Measurements from ENCODE around the gene HRCT1.
"Not testable (repeated sequence)": the region's sequence is repeated elsewhere in the genome, so short reads cannot be mapped to it uniquely, and the experiment has no call there.

The HRCT1 gene

DNA sequence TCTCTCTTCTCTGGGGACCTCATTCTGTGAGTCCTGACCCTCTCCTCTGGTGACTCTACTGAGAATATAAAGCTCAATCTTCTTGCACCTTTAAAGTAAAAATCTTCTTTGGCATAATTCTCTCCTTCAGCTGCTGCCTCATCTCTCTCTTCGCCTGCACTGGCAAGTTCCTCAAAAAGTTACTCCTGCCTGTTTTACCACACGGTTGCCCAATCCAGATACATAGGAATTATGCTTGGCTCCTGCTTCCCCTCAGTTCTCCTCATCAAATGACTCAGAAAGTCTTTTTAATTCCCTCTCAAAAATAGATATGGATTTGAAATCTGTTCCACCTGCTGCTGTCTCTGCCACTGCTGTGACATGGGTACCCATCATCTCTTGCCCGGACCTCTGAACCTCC, 14.4 kb upstream of the HRCT1 start:
- DNase-seq: peak; percentile 43
- in situ Hi-C loops (cut with MboI; ENCODE audit: low pct_unique_long_range_greater_than_20kb, low sequenced_read_pairs): no loop called here

DNA sequence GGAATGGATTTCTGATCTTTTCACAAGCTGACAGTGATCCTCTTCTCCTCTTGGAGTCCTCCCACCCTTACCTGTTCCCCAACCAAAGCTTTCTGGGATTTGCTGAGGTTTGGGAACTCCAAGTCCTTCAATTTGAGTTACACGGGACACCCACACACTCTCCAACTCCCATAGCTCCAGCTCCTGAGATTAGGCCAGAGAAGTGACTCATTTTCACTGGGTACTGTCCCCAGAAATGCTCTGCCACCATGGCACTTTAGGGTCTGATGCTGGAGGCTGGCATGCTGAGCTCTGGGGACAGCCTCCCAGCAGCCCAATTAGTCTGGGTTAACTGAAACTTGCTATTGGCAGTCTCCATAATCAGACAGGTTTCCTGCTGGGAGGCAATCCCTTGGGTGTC, 14.0 kb upstream of the HRCT1 start:
- in situ Hi-C loops (cut with MboI; ENCODE audit: low pct_unique_long_range_greater_than_20kb, low sequenced_read_pairs): no loop called here
- no peak for DNase-seq

DNA sequence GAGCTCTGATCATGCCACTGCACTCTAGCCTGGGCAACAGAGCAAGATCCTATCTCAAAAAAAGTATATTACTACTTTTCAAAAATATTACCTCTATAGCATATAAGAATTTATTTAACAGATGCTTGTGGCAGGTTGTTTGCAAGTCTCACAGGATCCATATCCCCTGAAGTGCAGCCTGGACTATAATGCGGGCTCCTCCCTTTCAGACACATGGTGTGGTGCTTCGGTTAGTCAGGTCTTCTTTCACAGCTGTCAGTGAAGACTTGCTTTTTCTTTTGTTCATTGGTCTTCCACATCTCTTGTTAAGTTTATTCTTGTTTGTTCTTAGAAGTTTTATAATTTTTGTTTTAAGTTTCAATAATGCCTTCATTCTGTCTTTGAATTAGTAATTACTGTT, 9.4 kb upstream of the HRCT1 start:
- in situ Hi-C loops (cut with MboI; ENCODE audit: low pct_unique_long_range_greater_than_20kb, low sequenced_read_pairs): no loop called here
- DNase-seq: no peak

DNA sequence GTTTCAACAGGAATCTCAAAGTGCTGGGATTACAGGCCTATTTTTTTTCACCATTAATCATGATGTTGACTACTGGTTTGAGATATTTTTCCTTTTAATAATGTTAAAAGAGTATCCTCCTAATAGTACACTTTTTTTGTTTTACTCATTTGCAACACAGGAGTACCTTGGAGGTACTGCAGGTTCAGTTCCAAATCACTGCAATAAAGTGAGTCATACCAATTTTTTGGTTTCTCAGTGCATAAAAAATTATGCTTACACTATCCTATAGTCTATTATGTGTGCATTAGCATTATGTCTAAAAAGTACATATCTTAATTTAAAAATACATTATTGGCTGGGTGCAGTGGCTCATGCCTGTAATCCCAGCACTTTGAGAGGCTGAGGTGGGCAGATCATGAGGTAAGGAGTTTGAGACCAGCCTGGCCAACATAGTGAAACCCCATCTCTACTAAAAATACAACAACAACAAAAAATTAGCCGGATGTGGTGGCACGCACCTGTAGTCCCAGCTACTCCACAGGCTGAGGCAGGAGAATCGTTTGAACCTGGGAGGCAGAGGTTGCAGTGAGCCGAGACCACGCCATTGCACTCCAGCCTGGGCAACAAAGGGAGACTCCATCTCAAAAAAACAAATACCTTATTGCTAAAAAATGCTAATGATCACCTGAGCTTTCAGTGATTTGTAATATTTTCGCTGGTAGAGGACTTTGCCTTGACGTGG, 8.5 kb upstream of the HRCT1 start:
- DNase-seq; in situ Hi-C loops (cut with MboI; ENCODE audit: low pct_unique_long_range_greater_than_20kb, low sequenced_read_pairs): not testable (repeated sequence)

DNA sequence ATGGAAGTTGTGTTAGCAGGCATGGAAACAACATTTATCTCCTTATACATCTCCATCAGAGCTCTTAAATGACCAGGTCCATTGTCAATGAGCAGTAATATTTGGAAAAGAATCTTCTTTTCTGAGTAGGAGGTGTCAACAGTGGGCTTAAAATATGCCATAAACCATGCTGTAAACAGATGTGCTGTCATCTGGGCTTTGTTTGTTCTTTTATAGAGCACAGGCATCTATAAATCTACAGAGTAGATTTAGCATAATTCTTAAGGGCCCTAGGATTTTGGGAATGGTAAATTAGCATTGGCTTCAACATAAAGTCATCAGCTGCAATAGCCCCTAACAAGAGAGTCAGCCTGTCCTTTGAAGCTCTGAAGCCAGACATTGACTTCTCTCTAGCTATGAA, 7.7 kb upstream of the HRCT1 start:
- DNase-seq: no peak
- in situ Hi-C loops (cut with MboI; ENCODE audit: low pct_unique_long_range_greater_than_20kb, low sequenced_read_pairs): no loop called here

GRCh38 chr9:35899021-35899420, 7.0 kb upstream of the HRCT1 start:
- DNase-seq: no peak
- in situ Hi-C loops (cut with MboI; ENCODE audit: low pct_unique_long_range_greater_than_20kb, low sequenced_read_pairs): no loop called here

- in situ Hi-C loops (cut with MboI; ENCODE audit: low pct_unique_long_range_greater_than_20kb, low sequenced_read_pairs): no loop called here
- DNase-seq: peak; percentile 59
Observed at GRCh38 chr9:35903049-35903448, 3.0 kb upstream of the HRCT1 start.

DNA sequence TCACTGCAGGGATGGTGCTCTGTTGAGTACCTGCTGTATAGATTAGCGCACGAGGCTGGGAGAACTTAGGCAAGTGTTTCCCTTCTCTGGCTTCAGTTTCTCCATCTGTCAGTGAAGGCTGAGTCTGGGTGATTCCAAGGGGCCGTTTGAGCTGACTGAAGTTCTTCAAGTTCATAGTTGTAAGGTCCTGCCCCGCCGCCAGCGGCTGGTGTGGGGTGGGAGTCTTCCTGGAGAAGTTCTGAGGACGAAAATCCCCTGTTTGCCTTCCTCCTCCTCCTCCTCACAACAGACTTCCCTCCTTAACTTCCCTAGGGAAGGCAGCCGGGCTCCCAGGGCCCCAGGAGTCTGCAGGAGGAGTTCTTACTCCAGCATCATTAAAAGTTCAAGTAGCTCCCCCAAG, 1.7 kb upstream of the HRCT1 start:
- no peak for DNase-seq

DNA sequence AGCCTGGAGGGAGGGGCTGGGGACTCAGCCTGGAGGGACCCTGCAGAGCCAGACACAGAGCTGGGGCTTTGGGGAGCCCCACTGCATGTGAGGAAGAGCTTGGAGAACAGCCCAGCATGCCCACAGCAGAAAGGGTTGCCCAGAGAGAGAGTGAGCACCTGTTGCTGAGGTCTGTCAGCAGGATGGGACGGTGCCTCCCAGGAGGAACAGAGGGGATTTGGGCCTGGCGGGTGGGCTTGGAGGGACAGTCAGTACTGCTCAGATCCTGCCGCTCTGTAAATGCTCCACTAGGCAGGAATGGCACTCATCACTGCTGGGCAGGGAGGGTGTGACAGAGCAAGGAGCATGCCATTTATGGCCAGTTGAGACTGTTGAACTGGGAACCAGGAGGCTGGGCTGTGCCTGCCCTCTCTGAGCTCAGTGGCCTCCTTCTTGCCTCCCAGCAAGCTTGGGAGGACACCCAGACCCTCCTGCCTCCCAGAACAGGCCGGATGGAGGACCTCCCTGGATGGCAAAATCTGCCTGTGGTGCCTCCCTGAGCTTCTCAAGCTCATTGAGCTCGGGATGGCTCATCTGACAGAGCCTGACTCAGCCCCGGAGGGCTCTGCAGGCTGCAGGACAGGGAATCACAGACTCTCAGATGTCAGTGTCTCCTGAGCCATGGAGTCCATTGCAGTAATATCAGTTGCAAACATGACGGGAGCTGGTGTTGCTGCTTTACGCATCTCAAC, 786 bp upstream of the HRCT1 start:
- no peak for DNase-seq
- in situ Hi-C loops (cut with MboI; ENCODE audit: low pct_unique_long_range_greater_than_20kb, low sequenced_read_pairs): no loop called here

More for the DNA sequence above, 1.7 kb upstream of the HRCT1 start:
- in situ Hi-C loops (cut with MboI; ENCODE audit: low pct_unique_long_range_greater_than_20kb, low sequenced_read_pairs): no loop called here

GRCh38 chr9:35906923-35907699, 1.1 kb downstream of the HRCT1 start:
- in situ Hi-C loops (cut with MboI; ENCODE audit: low pct_unique_long_range_greater_than_20kb, low sequenced_read_pairs): no loop called here
- DNase-seq: no peak

DNA sequence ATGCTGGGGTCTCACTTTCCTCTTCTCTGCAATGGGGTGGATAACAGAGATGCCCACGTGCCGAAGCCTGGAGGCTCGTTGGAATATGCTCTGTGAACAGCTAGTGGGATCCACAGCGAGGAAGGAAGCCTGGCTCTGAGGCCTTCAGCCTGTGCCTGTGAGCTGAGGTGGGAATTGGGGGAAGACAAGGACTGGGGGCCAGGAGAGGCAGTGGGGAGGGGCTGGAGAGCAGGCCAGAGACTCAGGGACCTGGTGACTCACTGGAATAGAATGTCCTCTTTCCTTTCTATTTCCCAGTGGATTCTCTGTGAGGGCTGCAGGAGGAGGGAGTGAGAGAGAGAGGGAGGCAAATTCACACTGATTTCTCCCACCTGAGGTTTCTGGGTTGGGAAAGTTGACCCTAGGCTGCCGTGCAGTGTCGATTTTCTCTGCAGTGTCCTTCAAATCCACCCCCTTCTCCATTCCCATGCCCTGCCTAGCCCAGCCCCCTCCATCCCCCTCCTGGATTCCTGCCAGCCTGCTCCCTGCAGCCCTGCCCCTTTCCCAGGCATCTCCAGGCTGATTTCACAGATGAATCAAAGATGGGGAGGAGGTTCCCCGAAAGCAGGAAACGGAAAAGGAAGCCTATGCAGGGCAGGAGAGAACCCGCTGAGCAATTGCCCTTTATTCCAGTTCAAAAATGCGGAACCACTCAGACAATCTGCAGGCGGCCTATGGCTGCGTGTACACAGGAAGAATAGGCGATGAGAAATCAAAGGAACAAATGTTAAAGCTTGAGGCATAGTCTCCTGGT, 1.9 kb downstream of the HRCT1 start:
- in situ Hi-C loops (cut with MboI; ENCODE audit: low pct_unique_long_range_greater_than_20kb, low sequenced_read_pairs): no loop called here
- peak; percentile 85 for DNase-seq

GRCh38 chr9:35908504-35909125, 2.6 kb downstream of the HRCT1 start:
- in situ Hi-C loops (cut with MboI; ENCODE audit: low pct_unique_long_range_greater_than_20kb, low sequenced_read_pairs): no loop called here
- no peak for DNase-seq

- in situ Hi-C loops (cut with MboI; ENCODE audit: low pct_unique_long_range_greater_than_20kb, low sequenced_read_pairs): no loop called here
- DNase-seq: no peak
Observed at GRCh38 chr9:35909274-35909673, 3.3 kb downstream of the HRCT1 start, which contains the start of gene SPAAR. Gene SPAAR, plus strand, starts transcription at chr9:35909490. Its CDS starts 974 bp downstream, at chr9:35910464.

DNA sequence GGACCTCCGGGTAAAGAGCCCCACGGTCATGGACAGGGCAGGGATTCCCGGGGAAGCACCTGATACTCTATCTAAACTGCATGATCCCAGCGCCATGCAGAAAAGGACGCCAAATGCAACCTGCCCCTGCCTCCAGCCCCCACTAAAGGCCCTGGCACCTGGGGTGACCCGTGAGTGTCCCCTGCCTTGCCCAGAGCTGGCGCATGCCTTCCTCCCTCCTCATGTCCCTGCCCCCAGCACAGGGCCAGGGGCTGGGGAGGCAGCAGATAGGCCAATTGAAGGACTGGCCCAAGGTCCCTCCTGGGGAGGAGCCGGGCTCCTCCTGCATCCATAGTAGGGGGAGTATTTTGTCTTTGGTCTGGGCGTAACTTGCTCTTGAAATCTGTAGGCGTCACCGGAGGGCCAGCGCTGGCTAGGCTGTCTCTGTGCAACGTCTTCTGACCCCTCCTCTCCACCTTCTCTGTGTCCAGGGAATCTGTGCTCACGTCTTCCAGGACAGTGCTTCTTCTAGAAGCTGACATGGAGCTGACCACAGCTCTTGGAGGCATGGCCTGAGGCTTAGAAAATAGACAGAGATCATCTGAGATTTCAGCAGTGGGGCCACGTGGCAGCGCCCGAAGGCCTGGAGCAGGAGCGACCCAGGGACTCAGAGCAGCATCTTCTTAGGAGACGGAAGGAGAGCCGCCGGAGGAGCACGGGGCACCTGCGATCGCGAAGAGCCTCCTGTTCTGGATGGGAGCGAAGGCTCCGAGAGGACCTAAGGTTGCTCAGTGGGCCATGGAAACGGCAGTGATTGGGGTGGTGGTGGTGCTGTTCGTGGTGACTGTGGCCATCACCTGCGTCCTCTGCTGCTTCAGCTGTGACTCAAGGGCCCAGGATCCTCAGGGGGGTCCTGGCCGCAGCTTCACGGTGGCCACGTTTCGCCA, 3.9 kb downstream of the HRCT1 start:
- in situ Hi-C loops (cut with MboI; ENCODE audit: low pct_unique_long_range_greater_than_20kb, low sequenced_read_pairs): no loop called here

GRCh38 chr9:35910613-35911359, 4.8 kb downstream of the HRCT1 start:
- in situ Hi-C loops (cut with MboI; ENCODE audit: low pct_unique_long_range_greater_than_20kb, low sequenced_read_pairs): no loop called here
- DNase-seq: peak; percentile 71

More for the DNA sequence above, 3.9 kb downstream of the HRCT1 start:
- no peak for DNase-seq

DNA sequence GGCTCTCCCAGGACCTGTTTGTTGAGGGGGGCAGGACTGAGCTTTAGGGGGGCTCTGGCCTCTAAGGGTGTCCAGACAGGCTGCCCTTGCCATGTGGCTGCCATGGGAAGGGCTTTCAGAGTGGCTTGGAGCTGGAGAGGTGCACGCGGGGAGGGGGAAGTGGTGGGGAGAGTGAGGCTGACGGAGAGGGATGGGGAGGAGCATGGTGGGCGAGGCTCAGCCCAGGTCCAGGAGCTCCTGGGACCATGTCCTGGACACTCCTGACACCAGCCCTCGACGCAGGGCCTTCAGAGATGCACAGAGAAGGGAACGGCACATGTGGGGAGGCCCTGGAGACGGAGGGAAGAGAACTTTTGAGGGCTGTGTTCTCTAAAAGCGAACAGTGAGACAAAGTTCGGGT, 5.7 kb downstream of the HRCT1 start:
- in situ Hi-C loops (cut with MboI; ENCODE audit: low pct_unique_long_range_greater_than_20kb, low sequenced_read_pairs): no loop called here
- no peak for DNase-seq

- no peak for DNase-seq
- in situ Hi-C loops (cut with MboI; ENCODE audit: low pct_unique_long_range_greater_than_20kb, low sequenced_read_pairs): no loop called here
Observed at GRCh38 chr9:35912791-35913400, 6.9 kb downstream of the HRCT1 start.
